ENCODE results near the gene CCDC181.

- TF ChIP-seq EZH2 (IDR thresholded peaks at IDR 0.05) (no peak), POLR2AphosphoS5 (IDR thresholded peaks at IDR 0.05; ENCODE audit: borderline replicate concordance, low read depth, low read length) (no peak)
These were observed 48.6 kb upstream of the CCDC181 start for GRCh38 chr1:169475806-169476387.
